ACC112 (cell line): ENCODE data around the gene LAMP2.

Experiments
- H2AFZ ChIP-seq: fragments of 200-600 bp; sonication (generic); one replicate; pipeline ENCODE4 v1.6.0; 2017; ENCODE audit warnings: antibody characterized with exemption, low read length; ENCODE audit not compliant: unreplicated experiment
- H3K27ac ChIP-seq: fragments of 200-600 bp; sonication (generic); 2 replicates; pipeline ENCODE4 v1.5.1; 2014; ENCODE audit warnings: low read depth, mild to moderate bottlenecking, antibody characterized with exemption, low read length, moderate library complexity
- H3K27me3 ChIP-seq: fragments of 200-600 bp; sonication (generic); 2 replicates; pipeline ENCODE4 v1.6.1; 2014; ENCODE audit warnings: mild to moderate bottlenecking, antibody characterized with exemption, low read length, moderate library complexity, mixed read lengths; ENCODE audit not compliant: insufficient read depth
- H3K36me3 ChIP-seq: fragments of 200-600 bp; sonication (generic); 2 replicates; pipeline ENCODE4 v1.6.1; 2016; ENCODE audit warnings: mild to moderate bottlenecking, antibody characterized with exemption, low read length, moderate library complexity, mixed read lengths; ENCODE audit not compliant: insufficient read depth
- H3K4me1 ChIP-seq: fragments of 200-600 bp; sonication (generic); one replicate; pipeline ENCODE4 v1.6.1; 2016; ENCODE audit warnings: low read length, mixed read lengths; ENCODE audit not compliant: insufficient read depth, unreplicated experiment, control insufficient read depth
- H3K4me3 ChIP-seq: fragments of 200-600 bp; sonication (generic); 2 replicates; pipeline ENCODE4 v1.5.1; 2014; ENCODE audit warnings: mild to moderate bottlenecking, low read depth, low read length
- H3K79me2 ChIP-seq: fragments of 200-600 bp; sonication (generic); one replicate; pipeline ENCODE4 v1.6.0; 2016; ENCODE audit warnings: low read length; ENCODE audit not compliant: control insufficient read depth, unreplicated experiment, insufficient read depth

The LAMP2 gene

GRCh38 chrX:120408168-120408567 is 60.9 kb downstream of the LAMP2 start:
- no peak overlapping the region for H3K27ac ChIP-seq
- H3K4me3 ChIP-seq = no peak overlapping the region
- no peak overlapping the region for H2AFZ ChIP-seq
- no peaks in the 10 kb centered on the region for H3K27me3 ChIP-seq
- H3K36me3 ChIP-seq = no peaks in the 10 kb centered on the region
- H3K79me2 ChIP-seq = no peaks in the 10 kb centered on the region
- H3K4me1 ChIP-seq = no peaks in the 10 kb centered on the region

GRCh38 chrX:120406638-120407037 is 62.5 kb downstream of the LAMP2 start:
- no peak overlapping the region for H3K27ac ChIP-seq
- H3K4me1 ChIP-seq = no peaks in the 10 kb centered on the region
- H3K36me3 ChIP-seq = no peaks in the 10 kb centered on the region
- no peak overlapping the region for H2AFZ ChIP-seq
- H3K79me2 ChIP-seq = no peaks in the 10 kb centered on the region
- no peak overlapping the region for H3K4me3 ChIP-seq
- H3K27me3 ChIP-seq = no peaks in the 10 kb centered on the region; the same call in 1 of the 2 replicates

GRCh38 chrX:120402369-120402768 is 66.7 kb downstream of the LAMP2 start:
- no peak overlapping the region for H2AFZ ChIP-seq
- peaks cover 9% of the 10 kb centered on the region for H3K27me3 ChIP-seq
- no peak overlapping the region for H3K4me3 ChIP-seq
- H3K4me1 ChIP-seq = no peaks in the 10 kb centered on the region
- no peak overlapping the region for H3K27ac ChIP-seq
- no peaks in the 10 kb centered on the region for H3K79me2 ChIP-seq
- H3K36me3 ChIP-seq = no peaks in the 10 kb centered on the region

- Histone ChIP-seq H2AFZ (no peak overlapping the region), H3K4me1 (no peaks in the 10 kb centered on the region), H3K36me3 (no peaks in the 10 kb centered on the region), H3K4me3 (no peak overlapping the region), H3K79me2 (no peaks in the 10 kb centered on the region), H3K27ac (no peak overlapping the region), H3K27me3 (peaks cover 9% of the 10 kb centered on the region)
Measured at GRCh38 chrX:120401301-120401700, 67.8 kb downstream of the LAMP2 start.

GRCh38 chrX:120380699-120381098 is 88.4 kb downstream of the LAMP2 start:
- no peak overlapping the region for H3K4me3 ChIP-seq
- no peaks in the 10 kb centered on the region for H3K4me1 ChIP-seq
- peaks cover 26% of the 10 kb centered on the region for H3K27me3 ChIP-seq
- no peaks in the 10 kb centered on the region for H3K36me3 ChIP-seq
- H3K79me2 ChIP-seq = no peaks in the 10 kb centered on the region
- H3K27ac ChIP-seq = no peak overlapping the region
- H2AFZ ChIP-seq = no peak overlapping the region

GRCh38 chrX:120379937-120380681 is 89.0 kb downstream of the LAMP2 start:
- no peak overlapping the region for H3K4me3 ChIP-seq
- H3K79me2 ChIP-seq = no peaks in the 10 kb centered on the region
- H3K27ac ChIP-seq = no peak overlapping the region
- no peak overlapping the region for H2AFZ ChIP-seq
- no peaks in the 10 kb centered on the region for H3K4me1 ChIP-seq
- no peaks in the 10 kb centered on the region for H3K36me3 ChIP-seq
- peaks cover 26% of the 10 kb centered on the region for H3K27me3 ChIP-seq

- no peak overlapping the region for H2AFZ ChIP-seq
- no peak overlapping the region for H3K4me3 ChIP-seq
- H3K79me2 ChIP-seq = no peaks in the 10 kb centered on the region
- no peaks in the 10 kb centered on the region for H3K36me3 ChIP-seq
- H3K27me3 ChIP-seq = peaks cover 13% of the 10 kb centered on the region
- H3K27ac ChIP-seq = no peak overlapping the region
- H3K4me1 ChIP-seq = no peaks in the 10 kb centered on the region
Measured at GRCh38 chrX:120378570-120378969, 90.5 kb downstream of the LAMP2 start.
